Subcutaneous abdominal adipose tissue (tissue), 5 donors: ENCODE data around the gene HNRNPM.
A peak's percentile ranks its signal among the peaks of the same experiment; 100 is the strongest.

ENCODE experiments used
- H3K27ac ChIP-seq: one replicate; pipeline ENCODE4 v1.7.0; 2013; ENCODE audit warnings: low read depth, mild to moderate bottlenecking, inconsistent platforms, low read length, moderate library complexity
- H3K27me3 ChIP-seq, 5 donors: one replicate each; pipeline ENCODE4 v1.7.0; 2013; ENCODE audit warnings: low read length in 5 of 5, inconsistent platforms in 1 of 5; ENCODE audit not compliant: control insufficient read depth in 5 of 5, insufficient read depth in 4 of 5
- H3K36me3 ChIP-seq, 5 donors: one replicate each; pipeline ENCODE4 v1.7.0; 2013; ENCODE audit warnings: low read length in 5 of 5; ENCODE audit not compliant: control insufficient read depth in 5 of 5, insufficient read depth in 5 of 5
- H3K4me1 ChIP-seq, 5 donors: one replicate each; pipeline ENCODE4 v1.7.0; 2013; ENCODE audit warnings: low read length in 5 of 5, mild to moderate bottlenecking in 3 of 5, moderate library complexity in 1 of 5; ENCODE audit not compliant: control insufficient read depth in 5 of 5, insufficient read depth in 5 of 5
- H3K4me3 ChIP-seq, 5 donors: one replicate each; pipeline ENCODE4 v1.7.0; 2013; ENCODE audit warnings: low read length in 5 of 5, low read depth in 1 of 5
- H3K9ac ChIP-seq, 5 donors: one replicate each; pipeline ENCODE4 v1.7.0; 2013; ENCODE audit warnings: low read length in 5 of 5, mild to moderate bottlenecking in 4 of 5, moderate library complexity in 3 of 5
- H3K9me3 ChIP-seq, 5 donors: one replicate each; pipeline ENCODE4 v1.7.0; 2013; ENCODE audit warnings: low read length in 5 of 5; ENCODE audit not compliant: control insufficient read depth in 5 of 5
- donor health status: healthy.
- donor health status: healthy.
- donor health status: healthy.
- donor health status: healthy.
- donor health status: healthy.

The HNRNPM gene

DNA sequence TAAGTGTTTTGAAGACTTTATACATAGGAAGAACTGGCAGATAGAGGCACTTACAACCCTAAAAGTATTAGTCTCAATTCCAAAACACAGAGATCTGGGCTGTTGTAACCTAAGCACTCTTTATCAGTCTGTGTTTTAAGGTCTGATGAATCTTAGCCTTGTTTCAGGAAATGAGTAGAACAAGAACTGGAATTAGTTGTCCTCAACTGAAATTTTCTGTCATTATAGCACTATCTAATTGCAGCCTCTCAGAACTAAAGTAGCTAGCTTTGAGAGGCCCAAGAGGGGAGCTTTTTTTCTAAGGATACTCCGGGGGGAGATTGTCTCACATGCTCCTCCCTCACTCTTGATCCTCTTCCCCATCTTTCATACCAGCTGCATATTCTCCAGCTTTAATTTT is 13.1 kb downstream of the HNRNPM start:
- Histone ChIP-seq H3K9ac (peak overlapping the region in 2 of 5 donors; percentile 4 to 33), H3K9me3 (no peaks in the 10 kb centered on the region), H3K27me3 (no peaks in the 10 kb centered on the region), H3K36me3 (peaks cover 19 to 46% (median 21%) of the 10 kb centered on the region in 5 donors), H3K4me3 (no peak overlapping the region), H3K4me1 (peaks cover 7 to 71% (median 54%) of the 10 kb centered on the region in 5 donors), H3K27ac (peak overlapping the region; percentile 26)

GRCh38 chr19:8458380-8458779 is 13.6 kb downstream of the HNRNPM start:
- Histone ChIP-seq H3K27me3 (no peaks in the 10 kb centered on the region), H3K27ac (peak overlapping the region; percentile 26), H3K9me3 (no peaks in the 10 kb centered on the region), H3K4me3 (no peak overlapping the region), H3K4me1 (peaks cover 7 to 65% (median 49%) of the 10 kb centered on the region in 5 donors), H3K9ac (no peak overlapping the region), H3K36me3 (peaks cover 19 to 48% (median 23%) of the 10 kb centered on the region in 5 donors)

- no peaks in the 10 kb centered on the region for H3K9me3 ChIP-seq
- H3K4me1 ChIP-seq = peaks cover 7 to 58% (median 42%) of the 10 kb centered on the region in 5 donors
- no peaks in the 10 kb centered on the region for H3K27me3 ChIP-seq
- H3K4me3 ChIP-seq = no peak overlapping the region
- H3K9ac ChIP-seq = peak overlapping the region in 1 of 5 donors; percentile 53
- peaks cover 23 to 55% (median 28%) of the 10 kb centered on the region in 5 donors for H3K36me3 ChIP-seq
- peak overlapping the region; percentile 79 for H3K27ac ChIP-seq
These were observed 14.3 kb downstream of the HNRNPM start for GRCh38 chr19:8459095-8459494.

GRCh38 chr19:8459520-8460270 is 14.9 kb downstream of the HNRNPM start:
- Histone ChIP-seq H3K9me3 (no peaks in the 10 kb centered on the region), H3K27ac (peak overlapping the region; percentile 79), H3K36me3 (peaks cover 20 to 59% (median 34%) of the 10 kb centered on the region in 5 donors), H3K27me3 (no peaks in the 10 kb centered on the region), H3K4me1 (peaks cover 7 to 53% (median 39%) of the 10 kb centered on the region in 5 donors), H3K4me3 (peak overlapping the region in 3 of 5 donors; percentile 14 to 37 (median 26)), H3K9ac (peak overlapping the region in 3 of 5 donors; percentile 31 to 70 (median 53))

DNA sequence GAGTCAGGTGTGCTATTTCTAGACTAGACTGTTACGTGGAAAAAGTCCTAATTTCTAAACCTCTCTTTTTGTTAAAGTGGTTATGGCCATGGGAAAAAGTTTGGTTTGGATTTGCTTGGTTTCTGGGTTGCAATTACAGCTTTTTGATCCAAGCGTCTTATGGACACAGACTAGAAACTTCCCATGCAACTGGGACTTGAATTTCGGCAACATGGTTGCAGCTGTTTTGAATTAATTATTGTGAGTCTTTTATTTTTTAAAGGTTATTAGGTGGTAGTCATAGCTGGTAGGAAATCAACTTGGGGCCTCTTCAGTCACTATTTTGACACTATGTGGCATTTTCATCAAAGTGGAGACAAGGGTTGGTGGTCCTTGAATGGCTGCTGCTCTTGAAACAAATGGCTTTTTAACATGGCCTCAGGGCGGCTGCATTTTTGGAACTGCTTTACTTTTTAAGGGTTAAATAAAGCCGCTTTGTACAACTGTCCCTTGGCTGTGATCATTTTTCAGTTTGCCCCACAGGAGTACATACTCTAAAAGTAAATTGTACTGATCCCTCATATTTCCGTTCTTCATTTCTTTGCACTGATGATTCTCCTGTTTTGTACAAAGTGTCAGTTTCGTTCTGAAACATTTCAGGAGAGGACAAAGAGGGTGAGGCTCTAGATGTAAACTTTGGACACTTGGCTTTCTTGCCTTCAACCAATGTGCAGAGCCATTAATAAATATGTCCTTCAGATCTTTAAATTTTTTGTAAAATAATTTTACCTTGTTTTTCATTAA is 15.9 kb downstream of the HNRNPM start:
- Histone ChIP-seq H3K27ac (peak overlapping the region; percentile 79), H3K9ac (peak overlapping the region in 1 of 5 donors; percentile 31)

DNA sequence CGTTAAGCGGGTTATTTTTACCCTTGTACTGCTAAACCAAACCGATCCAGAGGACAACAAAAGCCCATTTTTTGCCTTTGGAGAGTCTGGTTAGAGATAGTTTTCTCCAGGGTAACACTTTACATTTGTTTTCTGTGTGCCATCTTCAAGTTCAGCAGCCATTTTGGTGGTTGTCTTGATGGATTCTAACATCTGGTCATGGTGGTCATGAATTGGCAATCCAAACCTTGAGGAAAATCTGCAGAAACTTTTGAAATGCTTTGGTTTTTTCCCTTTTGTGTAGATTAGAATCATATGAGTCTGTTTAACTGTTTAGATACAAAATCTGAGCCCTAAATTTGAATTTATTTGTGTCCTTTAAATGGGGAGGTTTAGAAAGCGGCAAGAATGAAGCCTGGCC is 16.6 kb downstream of the HNRNPM start:
- Histone ChIP-seq H3K4me3 (no peak overlapping the region), H3K4me1 (peaks cover 7 to 51% (median 37%) of the 10 kb centered on the region in 5 donors), H3K27ac (peak overlapping the region; percentile 79), H3K9ac (no peak overlapping the region), H3K27me3 (no peaks in the 10 kb centered on the region), H3K36me3 (peaks cover 26 to 60% (median 45%) of the 10 kb centered on the region in 5 donors), H3K9me3 (no peaks in the 10 kb centered on the region)

More for the DNA sequence above, 15.9 kb downstream of the HNRNPM start:
- Histone ChIP-seq H3K27me3 (no peaks in the 10 kb centered on the region), H3K9me3 (no peaks in the 10 kb centered on the region), H3K4me3 (peak overlapping the region in 1 of 5 donors; percentile 13), H3K36me3 (peaks cover 20 to 60% (median 44%) of the 10 kb centered on the region in 5 donors), H3K4me1 (peaks cover 7 to 53% (median 39%) of the 10 kb centered on the region in 5 donors)

DNA sequence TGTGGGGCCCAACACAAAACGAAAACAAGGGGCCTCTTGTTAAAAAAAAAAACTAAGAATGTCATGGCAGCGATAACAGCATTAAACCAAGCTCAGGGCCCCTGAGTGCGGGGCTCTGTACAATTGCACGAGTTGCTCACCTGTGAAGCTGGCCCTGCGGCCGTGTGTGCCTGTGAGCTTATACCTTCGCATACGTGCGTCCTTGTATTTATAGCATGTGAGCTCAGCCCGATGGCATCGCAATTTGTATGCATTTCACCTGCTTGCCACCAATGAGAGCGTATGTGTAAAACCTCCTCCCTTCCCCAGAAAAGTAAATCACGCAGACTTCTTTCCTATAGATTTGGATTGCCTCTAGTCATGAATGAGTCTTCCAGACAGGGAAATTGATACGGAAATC is 17.1 kb downstream of the HNRNPM start:
- Histone ChIP-seq H3K4me1 (peaks cover 7 to 46% (median 35%) of the 10 kb centered on the region in 5 donors), H3K9me3 (no peaks in the 10 kb centered on the region), H3K27ac (no peak overlapping the region), H3K9ac (no peak overlapping the region), H3K27me3 (no peaks in the 10 kb centered on the region), H3K4me3 (no peak overlapping the region), H3K36me3 (peaks cover 29 to 60% (median 45%) of the 10 kb centered on the region in 5 donors)

DNA sequence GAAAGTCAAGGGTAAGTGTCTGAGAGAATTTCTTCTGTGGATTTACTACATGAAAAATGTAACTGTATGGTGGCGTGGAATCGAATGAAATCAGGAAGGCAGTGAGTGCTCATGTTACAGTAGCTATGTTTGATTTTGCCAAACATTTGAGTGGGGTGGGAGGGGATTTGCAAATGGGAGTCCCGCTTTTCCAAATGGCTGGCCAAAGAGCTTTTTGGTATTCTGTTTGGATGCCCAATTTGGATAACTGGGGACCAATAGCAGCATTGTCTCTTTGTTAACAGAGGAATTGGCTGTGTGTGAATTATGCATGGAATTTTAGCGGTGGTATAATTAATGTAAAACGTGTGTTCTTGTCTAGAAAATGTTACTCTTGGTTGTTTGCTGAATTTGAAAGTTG is 17.8 kb downstream of the HNRNPM start:
- Histone ChIP-seq H3K4me1 (peaks cover 7 to 40% (median 31%) of the 10 kb centered on the region in 5 donors), H3K9me3 (no peaks in the 10 kb centered on the region), H3K4me3 (no peak overlapping the region), H3K27me3 (no peaks in the 10 kb centered on the region), H3K9ac (no peak overlapping the region), H3K27ac (no peak overlapping the region), H3K36me3 (peaks cover 32 to 61% (median 50%) of the 10 kb centered on the region in 5 donors)

DNA sequence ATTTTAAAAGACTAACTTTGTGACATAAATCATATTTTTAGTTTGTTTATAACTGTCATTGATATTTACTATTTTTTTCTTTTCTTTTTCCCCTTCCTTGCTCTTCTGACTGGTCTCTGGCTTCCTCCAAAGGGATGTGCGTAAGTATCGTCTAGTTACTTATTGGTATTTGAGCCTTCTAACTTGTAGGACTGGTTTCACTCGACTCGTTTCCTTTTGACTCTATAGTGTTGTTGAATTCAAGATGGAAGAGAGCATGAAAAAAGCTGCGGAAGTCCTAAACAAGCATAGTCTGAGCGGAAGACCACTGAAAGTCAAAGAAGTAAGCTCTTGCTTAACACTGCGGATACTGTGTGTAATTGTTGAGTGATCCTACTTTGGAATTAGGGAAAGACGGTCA is 18.6 kb downstream of the HNRNPM start:
- no peak overlapping the region for H3K4me3 ChIP-seq
- no peak overlapping the region for H3K27ac ChIP-seq
- no peaks in the 10 kb centered on the region for H3K9me3 ChIP-seq
- H3K36me3 ChIP-seq = peaks cover 33 to 66% (median 52%) of the 10 kb centered on the region in 5 donors
- H3K9ac ChIP-seq = no peak overlapping the region
- peaks cover 7 to 32% (median 26%) of the 10 kb centered on the region in 5 donors for H3K4me1 ChIP-seq
- no peaks in the 10 kb centered on the region for H3K27me3 ChIP-seq

GRCh38 chr19:8466018-8466417 is 21.2 kb downstream of the HNRNPM start:
- no peak overlapping the region for H3K27ac ChIP-seq
- no peaks in the 10 kb centered on the region for H3K9me3 ChIP-seq
- peaks cover 46 to 88% (median 78%) of the 10 kb centered on the region in 5 donors for H3K36me3 ChIP-seq
- no peak overlapping the region for H3K4me3 ChIP-seq
- no peaks in the 10 kb centered on the region for H3K27me3 ChIP-seq
- H3K4me1 ChIP-seq = peaks cover 0 to 6% (median under 1%) of the 10 kb centered on the region in 5 donors
- no peak overlapping the region for H3K9ac ChIP-seq
